ENCODE results near the gene ABLIM3. TPM values are rescaled to one million over a fixed set of nuclear protein-coding genes. Genes with fewer than 3 reads are reported as not detected.

ABLIM3 gene
- total RNA-seq, 3 donors from 2014 or later (not counting 1 experiment from before 2014, with no cell fraction given) = 0.41 to 2.4 (median 1.2) TPM

DNA sequence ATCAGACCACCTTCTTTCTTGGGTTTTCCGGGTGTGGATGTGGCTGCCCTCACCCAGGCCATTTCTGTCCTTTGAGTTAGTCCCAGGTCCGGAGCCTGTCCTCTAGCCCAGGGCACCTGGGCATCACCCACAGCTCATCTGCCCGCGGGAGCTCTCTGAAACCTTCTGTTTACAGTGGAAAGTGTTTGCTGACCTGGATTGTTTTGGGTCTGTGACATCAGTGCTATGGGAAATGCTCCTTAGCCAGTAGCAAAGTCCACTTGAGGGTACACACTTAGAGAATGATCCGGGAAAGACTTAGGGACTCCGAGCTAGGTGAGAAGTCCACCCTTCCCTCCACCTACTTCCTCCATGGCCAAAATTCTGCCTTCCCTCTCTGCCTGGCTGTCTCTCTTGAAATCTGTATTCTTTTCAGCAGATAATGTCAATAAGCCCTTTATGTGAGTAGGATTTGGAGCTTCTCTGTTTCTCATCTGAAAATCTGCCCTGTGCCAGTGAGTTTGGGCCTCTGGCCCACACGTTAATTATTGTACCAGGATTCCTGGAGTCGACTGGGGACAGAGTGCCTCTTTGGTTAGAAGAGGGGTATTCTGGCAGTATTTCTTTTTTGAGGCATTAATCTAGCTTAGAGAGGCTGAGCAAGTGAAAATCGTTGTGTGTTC is 19.9 kb downstream of the ABLIM3 start:
- Mint-ChIP-seq H3K27ac (no peak overlapping the region), H3K27me3 (ENCODE audit: low read depth in 2 of 2) (peaks cover 3 to 8% of the 10 kb centered on the region in 2 donors), H3K4me3 (no peak overlapping the region), H3K36me3 (no peaks in the 10 kb centered on the region), H3K4me1 (no peaks in the 10 kb centered on the region), H3K9me3 (no peaks in the 10 kb centered on the region)
- intact Hi-C loops (cut with micrococcal nuclease) = no loop called here
- Histone ChIP-seq H3K4me1 (ENCODE audit: control insufficient read depth, insufficient read depth, low read length) (no peaks in the 10 kb centered on the region), H3K4me3 (ENCODE audit: low read length) (no peak overlapping the region), H3K36me3 (ENCODE audit: control insufficient read depth, insufficient read depth, low read length) (no peaks in the 10 kb centered on the region), H3K27ac (ENCODE audit: low read length) (no peak overlapping the region), H3K9me3 (ENCODE audit: control insufficient read depth, insufficient read depth, low read length) (no peaks in the 10 kb centered on the region), H3K27me3 (ENCODE audit: control insufficient read depth, insufficient read depth, low read length) (no peaks in the 10 kb centered on the region)
- DNase-seq (no peak), ATAC-seq (no peak)
- TF ChIP-seq, protein P1, sequence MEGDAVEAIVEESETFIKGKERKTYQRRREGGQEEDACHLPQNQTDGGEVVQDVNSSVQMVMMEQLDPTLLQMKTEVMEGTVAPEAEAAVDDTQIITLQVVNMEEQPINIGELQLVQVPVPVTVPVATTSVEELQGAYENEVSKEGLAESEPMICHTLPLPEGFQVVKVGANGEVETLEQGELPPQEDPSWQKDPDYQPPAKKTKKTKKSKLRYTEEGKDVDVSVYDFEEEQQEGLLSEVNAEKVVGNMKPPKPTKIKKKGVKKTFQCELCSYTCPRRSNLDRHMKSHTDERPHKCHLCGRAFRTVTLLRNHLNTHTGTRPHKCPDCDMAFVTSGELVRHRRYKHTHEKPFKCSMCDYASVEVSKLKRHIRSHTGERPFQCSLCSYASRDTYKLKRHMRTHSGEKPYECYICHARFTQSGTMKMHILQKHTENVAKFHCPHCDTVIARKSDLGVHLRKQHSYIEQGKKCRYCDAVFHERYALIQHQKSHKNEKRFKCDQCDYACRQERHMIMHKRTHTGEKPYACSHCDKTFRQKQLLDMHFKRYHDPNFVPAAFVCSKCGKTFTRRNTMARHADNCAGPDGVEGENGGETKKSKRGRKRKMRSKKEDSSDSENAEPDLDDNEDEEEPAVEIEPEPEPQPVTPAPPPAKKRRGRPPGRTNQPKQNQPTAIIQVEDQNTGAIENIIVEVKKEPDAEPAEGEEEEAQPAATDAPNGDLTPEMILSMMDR (IDR thresholded peaks at IDR 0.05) = no peak
- WGBS (ENCODE audit: insufficient coverage) = 84% methylated on average over 9 of the region's 9 CpGs

DNA sequence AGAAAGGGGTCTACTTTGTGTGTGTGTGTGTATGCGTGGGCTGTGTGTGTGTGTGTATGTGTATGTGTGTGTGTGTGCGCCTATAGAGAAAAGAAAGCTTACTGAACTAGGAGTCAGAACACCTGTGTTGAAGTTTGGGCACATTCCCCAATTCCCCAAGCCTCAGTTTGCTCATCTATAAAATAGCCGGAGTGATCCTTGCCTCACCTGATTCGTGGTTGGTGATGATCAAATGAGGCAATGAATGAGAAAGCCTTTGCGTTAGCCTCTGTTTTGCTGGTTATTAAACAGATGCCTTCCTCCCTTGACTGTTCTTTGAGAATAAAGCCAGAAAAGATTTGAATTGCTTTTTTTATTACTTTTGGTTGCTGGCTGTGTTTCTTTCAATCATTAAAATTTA is 20.6 kb downstream of the ABLIM3 start:
- intact Hi-C loops (cut with micrococcal nuclease) = no loop called here
- DNase-seq (no peak), ATAC-seq (no peak)
- H3K9me3 Mint-ChIP-seq = no peaks in the 10 kb centered on the region
- H3K9me3 ChIP-seq (ENCODE audit: control insufficient read depth, insufficient read depth, low read length) = no peaks in the 10 kb centered on the region
- H3K4me1 ChIP-seq (ENCODE audit: control insufficient read depth, insufficient read depth, low read length) = no peaks in the 10 kb centered on the region
- no peak overlapping the region for H3K4me3 Mint-ChIP-seq
- no peaks in the 10 kb centered on the region for H3K4me1 Mint-ChIP-seq
- H3K4me3 ChIP-seq (ENCODE audit: low read length) = no peak overlapping the region
- TF ChIP-seq, protein P1 (IDR thresholded peaks at IDR 0.05) = no peak
- no peaks in the 10 kb centered on the region for H3K36me3 Mint-ChIP-seq
- H3K27me3 ChIP-seq (ENCODE audit: control insufficient read depth, insufficient read depth, low read length) = no peaks in the 10 kb centered on the region
- 95% methylated on average over 5 of the region's 5 CpGs for WGBS (ENCODE audit: insufficient coverage)
- no peak overlapping the region for H3K27ac ChIP-seq (ENCODE audit: low read length)
- no peak overlapping the region for H3K27ac Mint-ChIP-seq
- no peaks in the 10 kb centered on the region for H3K36me3 ChIP-seq (ENCODE audit: control insufficient read depth, insufficient read depth, low read length)
- H3K27me3 Mint-ChIP-seq (ENCODE audit: low read depth in 2 of 2) = peaks cover 3 to 14% of the 10 kb centered on the region in 2 donors

DNA sequence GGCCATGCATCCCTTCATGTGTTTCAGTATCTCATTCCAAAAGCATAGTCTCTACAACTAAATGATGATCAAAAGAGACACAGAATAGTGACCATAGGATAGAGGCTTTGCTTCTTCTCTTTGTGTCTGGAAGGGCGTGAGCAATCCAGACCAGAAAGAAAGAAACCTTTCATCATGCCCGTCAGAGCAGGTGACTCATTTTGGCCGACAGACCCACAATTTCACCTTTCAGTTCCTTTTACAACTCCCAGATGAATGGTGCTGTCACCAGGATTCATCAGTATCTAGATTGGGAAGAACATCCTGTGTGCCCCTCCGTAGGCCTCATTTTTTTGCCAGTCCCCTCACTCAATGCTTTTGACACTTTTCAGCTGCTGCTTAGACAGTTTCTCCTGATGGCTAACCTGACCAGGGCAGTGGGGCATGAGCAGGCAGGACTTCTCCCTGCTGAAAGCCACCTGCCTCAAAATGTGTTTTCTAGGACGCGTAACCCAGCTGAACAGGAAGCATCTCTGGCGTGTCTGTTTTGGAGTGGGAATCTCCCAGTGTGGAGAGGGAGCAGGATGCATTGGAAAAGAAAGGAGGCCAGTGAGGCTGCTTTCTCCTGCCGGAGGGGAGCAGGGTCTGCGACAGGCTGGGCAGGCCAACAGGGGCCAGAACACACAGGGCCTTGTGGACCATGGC is 21.2 kb downstream of the ABLIM3 start:
- H3K4me1 Mint-ChIP-seq = no peaks in the 10 kb centered on the region
- 79% methylated on average over 9 of the region's 9 CpGs for WGBS (ENCODE audit: insufficient coverage)
- H3K9me3 Mint-ChIP-seq = no peaks in the 10 kb centered on the region
- no peaks in the 10 kb centered on the region for H3K36me3 Mint-ChIP-seq
- ATAC-seq = no peak
- H3K9me3 ChIP-seq (ENCODE audit: control insufficient read depth, insufficient read depth, low read length) = no peaks in the 10 kb centered on the region
- intact Hi-C loops (cut with micrococcal nuclease) = no loop called here
- H3K36me3 ChIP-seq (ENCODE audit: control insufficient read depth, insufficient read depth, low read length) = no peaks in the 10 kb centered on the region
- H3K27ac ChIP-seq (ENCODE audit: low read length) = no peak overlapping the region
- no peak overlapping the region for H3K27ac Mint-ChIP-seq
- DNase-seq = no peak
- H3K4me3 Mint-ChIP-seq = no peak overlapping the region
- H3K4me3 ChIP-seq (ENCODE audit: low read length) = no peak overlapping the region
- no peaks in the 10 kb centered on the region for H3K4me1 ChIP-seq (ENCODE audit: control insufficient read depth, insufficient read depth, low read length)
- TF ChIP-seq, protein P1 (IDR thresholded peaks at IDR 0.05) = no peak
- H3K27me3 ChIP-seq (ENCODE audit: control insufficient read depth, insufficient read depth, low read length) = no peaks in the 10 kb centered on the region
- H3K27me3 Mint-ChIP-seq (ENCODE audit: low read depth in 2 of 2) = peaks cover 3 to 14% of the 10 kb centered on the region in 2 donors

Data from natural killer cell (primary cell).